Mucosa of gallbladder (tissue), 1 donor: ENCODE data around the gene SDCCAG8. TPM values are rescaled to one million over a fixed set of nuclear protein-coding genes. Genes with fewer than 3 reads are reported as not detected.

ENCODE experiments used
- DNase-seq: peaks from one replicate; pipeline ENCODE4 v3.0.0-alpha.2; 2020; ENCODE audit warnings: low spot score
- total RNA-seq: library from RNA; stranded (reverse); gene quantifications from one replicate; pipeline ENCODE4 v1.2.1, GENCODE V29; 2021
- donor health status: DM: no; HTN: no; CAD: no.

SDCCAG8 gene
- total RNA-seq, 1 donor from 2014 or later: 46.1 TPM

DNA sequence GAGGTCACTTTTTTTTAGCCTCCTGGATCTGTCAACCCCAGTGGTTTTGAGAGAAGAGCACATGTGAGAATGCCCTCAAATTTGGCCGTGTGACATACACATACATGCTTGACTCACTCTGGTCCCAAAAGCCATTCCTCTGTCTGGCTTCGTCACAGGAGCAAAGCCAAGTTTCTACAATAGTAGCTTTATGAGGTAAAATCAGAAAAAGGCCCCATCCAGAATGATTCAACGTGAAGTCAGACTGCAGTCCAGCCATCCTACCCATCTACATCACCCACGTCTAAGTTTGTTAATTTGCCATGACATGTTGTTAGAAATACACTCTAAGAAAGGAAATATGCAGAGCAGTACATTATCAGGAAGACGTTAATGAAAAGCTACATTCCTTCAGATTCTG, 245.2 kb downstream of the SDCCAG8 start:
- no peak for DNase-seq

GRCh38 chr1:243503155-243503554, 247.3 kb downstream of the SDCCAG8 start:
- no peak for DNase-seq

- no peak for DNase-seq
These were observed 250.3 kb downstream of the SDCCAG8 start for GRCh38 chr1:243505986-243506689.

- no peak for DNase-seq
These were observed 251.3 kb downstream of the SDCCAG8 start for GRCh38 chr1:243507001-243507671.

- DNase-seq: no peak
These were observed 251.9 kb downstream of the SDCCAG8 start for GRCh38 chr1:243507672-243508302.

GRCh38 chr1:243508303-243508713, 252.5 kb downstream of the SDCCAG8 start:
- no peak for DNase-seq

GRCh38 chr1:243508943-243509342, 253.1 kb downstream of the SDCCAG8 start:
- DNase-seq: no peak

GRCh38 chr1:243510928-243511327, 255.1 kb downstream of the SDCCAG8 start:
- DNase-seq: no peak

GRCh38 chr1:243513726-243514491, 258.1 kb downstream of the SDCCAG8 start:
- no peak for DNase-seq

DNA sequence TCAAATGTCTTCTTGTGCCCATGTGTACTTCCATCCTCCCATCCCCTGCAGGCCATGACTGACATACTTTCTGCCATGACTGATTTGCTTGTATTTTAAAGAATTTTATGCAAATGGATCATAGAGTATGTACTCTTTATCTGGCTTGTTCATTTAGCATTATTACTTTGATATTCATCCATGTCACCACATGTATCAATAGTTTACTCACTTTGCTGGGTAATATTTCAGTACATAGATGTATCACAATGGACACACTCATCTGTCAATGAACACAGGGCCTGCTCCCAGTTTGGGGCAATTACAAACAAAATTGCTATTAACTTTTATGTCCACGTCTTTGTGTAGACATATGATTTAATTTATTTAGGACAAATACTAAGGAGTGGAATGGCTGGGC, 259.1 kb downstream of the SDCCAG8 start:
- no peak for DNase-seq

DNA sequence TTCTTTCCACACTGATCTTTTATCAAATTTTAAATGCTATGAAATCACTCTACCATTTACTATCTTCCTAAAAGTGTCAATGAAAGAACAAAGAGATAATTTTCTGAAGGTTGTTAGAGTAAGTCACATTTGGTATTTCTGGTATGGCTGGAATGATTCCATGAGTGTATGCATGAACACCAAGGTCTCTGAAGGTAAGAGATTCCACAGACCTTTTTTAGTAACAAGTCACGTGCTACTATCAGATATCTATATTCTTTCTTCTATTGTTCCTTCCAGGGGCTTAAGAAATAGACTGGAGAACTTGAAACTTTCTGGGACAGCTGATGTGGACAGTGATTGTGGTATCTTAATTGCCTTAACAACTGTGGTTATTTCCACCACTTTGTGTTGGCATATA, 265.0 kb downstream of the SDCCAG8 start:
- DNase-seq: no peak

- DNase-seq: no peak
These were observed 267.9 kb downstream of the SDCCAG8 start for GRCh38 chr1:243523766-243524165.

GRCh38 chr1:243525085-243525487, 269.2 kb downstream of the SDCCAG8 start:
- DNase-seq: no peak

DNA sequence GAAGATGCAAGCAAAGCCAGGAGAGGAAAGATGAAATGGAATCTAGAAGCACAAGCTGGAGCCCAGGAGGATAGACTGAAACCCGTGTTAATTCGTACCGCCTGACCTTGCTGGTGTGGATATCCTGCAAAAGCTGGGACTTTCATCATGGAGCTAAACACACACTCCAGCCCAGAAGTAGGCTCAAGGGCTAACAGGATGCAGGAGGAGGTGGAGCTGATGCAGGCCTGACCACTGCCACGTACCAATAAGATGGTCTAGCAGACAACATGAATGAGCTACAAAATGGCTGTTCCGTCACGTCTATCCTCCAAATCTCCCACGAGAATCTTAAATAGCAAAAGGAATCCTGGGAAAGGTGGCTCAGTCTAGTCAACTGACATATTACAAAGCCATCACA, 270.3 kb downstream of the SDCCAG8 start:
- no peak for DNase-seq

DNA sequence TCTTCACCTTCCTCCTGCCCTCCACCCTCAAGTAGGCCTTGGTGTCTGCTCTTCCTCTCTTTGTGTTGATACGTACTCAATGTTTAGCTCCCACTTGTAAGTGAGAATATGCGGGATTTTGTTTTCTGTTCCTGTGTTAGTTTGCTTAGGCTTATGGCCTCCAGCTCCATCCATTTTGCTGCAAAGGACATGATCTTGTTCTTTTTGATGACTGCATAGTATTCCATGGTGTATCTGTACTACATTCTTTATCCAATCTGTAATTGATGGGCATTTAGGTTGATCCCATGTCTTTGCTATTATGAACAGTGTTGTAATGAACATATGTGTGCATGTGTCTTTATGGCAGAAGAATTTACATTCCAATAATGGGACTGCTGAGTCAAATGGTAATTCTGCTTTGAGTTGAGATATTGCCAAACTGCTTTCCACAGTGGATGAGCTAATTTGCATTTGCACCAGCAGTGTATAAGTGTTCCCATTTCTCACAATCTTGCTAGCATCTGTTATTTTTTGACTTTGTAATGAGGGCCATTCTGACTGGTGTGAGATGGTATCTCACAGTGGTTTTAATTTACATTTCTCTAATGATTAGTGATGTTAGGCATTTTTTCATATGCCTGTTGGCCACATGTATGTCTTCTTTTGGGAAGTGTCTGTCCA, 272.7 kb downstream of the SDCCAG8 start:
- no peak for DNase-seq

- DNase-seq: no peak
These were observed 273.7 kb downstream of the SDCCAG8 start for GRCh38 chr1:243529512-243529911.

- DNase-seq: no peak
These were observed 279.2 kb downstream of the SDCCAG8 start for GRCh38 chr1:243535014-243535413.

DNA sequence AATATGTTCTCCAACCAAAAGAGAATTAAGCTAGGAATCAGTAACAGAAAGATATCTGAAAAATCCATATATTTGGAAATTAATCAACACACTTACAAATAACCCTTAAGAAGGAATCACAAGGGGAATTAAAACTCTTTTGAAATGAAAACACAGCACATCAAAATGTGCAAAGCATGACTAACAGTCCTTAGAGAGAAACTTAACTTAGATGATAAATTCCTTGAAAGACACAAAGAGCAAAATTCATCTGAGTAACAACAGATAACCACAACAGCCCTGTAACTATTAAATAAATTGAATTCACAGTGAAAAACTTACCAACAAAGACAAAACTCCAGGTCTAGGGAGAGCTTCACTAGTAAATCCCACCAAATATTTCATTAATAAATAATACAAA, 283.8 kb downstream of the SDCCAG8 start:
- DNase-seq: no peak

DNA sequence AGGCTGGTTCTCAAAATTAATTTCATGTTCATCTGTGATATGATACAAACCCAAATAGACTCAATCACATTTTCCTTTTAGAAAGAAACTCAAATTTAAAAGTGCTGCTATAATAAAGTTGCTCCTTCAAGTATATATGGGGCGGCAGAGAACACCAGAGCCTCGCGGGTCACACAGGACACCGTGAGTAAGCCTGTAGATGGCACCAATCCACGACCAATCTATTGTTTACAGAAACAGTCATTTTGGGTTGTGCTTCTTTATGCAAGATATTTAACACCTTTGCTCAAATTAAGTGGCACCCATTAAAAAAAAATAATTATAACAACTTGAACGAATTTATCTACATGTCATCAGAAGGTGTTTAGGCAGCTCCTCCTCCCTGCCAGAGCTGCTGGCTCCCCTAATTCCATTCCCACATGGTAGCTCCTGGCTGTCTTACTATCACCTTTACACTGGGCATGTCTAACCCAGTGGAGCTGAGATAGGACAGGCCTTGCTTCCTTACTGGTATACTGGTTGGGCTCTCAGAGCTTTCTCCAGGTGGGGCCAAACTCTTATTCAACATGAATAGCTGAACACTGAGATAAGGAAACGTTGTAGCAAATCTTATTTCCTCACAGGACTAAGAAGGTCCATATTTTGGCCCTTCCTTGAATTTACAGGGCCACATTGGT, 287.0 kb downstream of the SDCCAG8 start:
- no peak for DNase-seq

DNA sequence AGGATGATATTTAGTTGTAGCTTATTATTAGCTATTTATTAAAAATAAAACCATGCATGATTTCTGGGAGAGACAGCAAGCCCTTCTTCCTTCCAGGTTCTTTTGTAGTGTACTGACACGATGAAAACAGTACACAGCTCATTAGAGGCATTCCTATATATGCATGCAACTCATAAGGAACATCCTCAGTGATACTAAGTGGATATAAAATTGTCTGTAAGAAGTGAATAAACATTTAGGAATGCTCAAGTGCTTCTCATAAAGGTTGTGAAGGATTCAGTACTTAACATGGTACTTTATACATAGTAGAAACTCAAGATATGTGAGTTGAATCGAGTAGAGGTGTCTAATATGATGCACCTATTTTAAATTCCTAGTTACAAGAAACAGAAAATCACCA, 287.7 kb downstream of the SDCCAG8 start:
- no peak for DNase-seq

DNA sequence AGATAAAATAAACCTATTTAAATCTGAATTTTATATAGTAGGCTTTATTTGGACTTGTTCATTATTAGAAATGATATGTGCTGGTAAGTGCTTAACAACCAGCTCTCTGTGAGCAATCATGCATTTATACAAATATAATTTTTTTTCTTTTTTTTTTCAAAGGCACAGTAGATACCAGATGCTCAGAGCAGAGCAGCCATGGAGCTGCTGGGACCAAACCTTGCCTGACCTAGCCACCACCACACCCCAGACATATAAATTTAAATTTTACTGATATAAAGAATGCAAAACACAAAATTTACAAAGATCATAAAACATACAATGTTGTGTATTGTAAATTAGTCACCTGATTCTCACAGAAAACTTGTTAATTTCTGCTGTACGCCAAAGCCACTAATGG, 290.6 kb downstream of the SDCCAG8 start:
- DNase-seq: no peak
